ENCODE data around the gene ANO4. TPM values are rescaled to one million over a fixed set of nuclear protein-coding genes. Genes with fewer than 3 reads are reported as not detected.

The ANO4 gene
- total RNA-seq, 1 donor from 2014 or later: 0.74 TPM

DNA sequence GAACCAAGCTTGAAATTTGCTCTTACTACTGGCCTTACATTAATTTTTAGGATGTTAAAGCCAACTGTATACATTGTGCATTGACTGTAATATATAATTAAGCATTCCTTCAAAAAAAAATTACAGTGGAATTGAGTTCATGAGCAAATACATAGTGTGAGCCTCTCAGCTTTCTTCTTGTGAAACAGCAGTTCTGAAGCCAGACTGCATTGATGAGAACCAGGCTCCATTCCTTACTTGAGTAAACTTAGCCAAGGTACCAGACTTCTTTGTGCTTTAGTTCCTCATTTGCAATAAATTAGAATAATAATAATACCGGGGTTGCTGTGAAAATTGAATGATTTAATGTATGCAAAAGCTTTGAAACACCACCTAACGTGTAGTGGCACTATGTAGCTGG, 169.5 kb downstream of the ANO4 start:
- intact Hi-C loops (cut with DNase I): no loop called here
- TF ChIP-seq, protein P1, sequence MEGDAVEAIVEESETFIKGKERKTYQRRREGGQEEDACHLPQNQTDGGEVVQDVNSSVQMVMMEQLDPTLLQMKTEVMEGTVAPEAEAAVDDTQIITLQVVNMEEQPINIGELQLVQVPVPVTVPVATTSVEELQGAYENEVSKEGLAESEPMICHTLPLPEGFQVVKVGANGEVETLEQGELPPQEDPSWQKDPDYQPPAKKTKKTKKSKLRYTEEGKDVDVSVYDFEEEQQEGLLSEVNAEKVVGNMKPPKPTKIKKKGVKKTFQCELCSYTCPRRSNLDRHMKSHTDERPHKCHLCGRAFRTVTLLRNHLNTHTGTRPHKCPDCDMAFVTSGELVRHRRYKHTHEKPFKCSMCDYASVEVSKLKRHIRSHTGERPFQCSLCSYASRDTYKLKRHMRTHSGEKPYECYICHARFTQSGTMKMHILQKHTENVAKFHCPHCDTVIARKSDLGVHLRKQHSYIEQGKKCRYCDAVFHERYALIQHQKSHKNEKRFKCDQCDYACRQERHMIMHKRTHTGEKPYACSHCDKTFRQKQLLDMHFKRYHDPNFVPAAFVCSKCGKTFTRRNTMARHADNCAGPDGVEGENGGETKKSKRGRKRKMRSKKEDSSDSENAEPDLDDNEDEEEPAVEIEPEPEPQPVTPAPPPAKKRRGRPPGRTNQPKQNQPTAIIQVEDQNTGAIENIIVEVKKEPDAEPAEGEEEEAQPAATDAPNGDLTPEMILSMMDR (IDR thresholded peaks at IDR 0.05): no peak
- TF ChIP-seq POLR2AphosphoS5 (IDR thresholded peaks at IDR 0.05; ENCODE audit: insufficient read depth in 1 of 2, low read depth in 1 of 2) (no peak), POLR2A (IDR thresholded peaks at IDR 0.05) (no peak)
- H3K36me3 ChIP-seq: no peaks in the 10 kb centered on the region

DNA sequence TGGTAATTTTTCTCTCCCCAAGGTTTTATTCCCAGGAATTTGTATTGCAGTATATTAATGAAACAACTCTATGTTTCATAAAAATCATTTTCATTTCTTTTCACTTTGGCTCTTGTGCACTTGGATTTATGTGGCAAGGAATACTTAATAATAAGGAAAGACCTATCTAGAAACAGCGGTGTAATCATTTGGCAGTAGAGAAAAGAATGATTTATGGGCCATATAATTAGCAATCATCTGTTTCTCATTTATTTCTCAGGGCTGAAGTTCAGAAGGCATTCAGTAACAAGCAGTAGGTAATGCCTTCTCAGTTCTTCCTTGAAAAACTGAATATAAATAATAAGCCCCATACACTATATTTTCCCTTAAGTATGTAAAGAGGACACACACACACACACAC, 172.6 kb downstream of the ANO4 start:
- DNase-seq (ENCODE audit: extremely low spot score in 2 of 2): no peak
- TF ChIP-seq POLR2A (IDR thresholded peaks at IDR 0.05) (no peak), POLR2AphosphoS5 (IDR thresholded peaks at IDR 0.05; ENCODE audit: insufficient read depth in 1 of 2, low read depth in 1 of 2) (no peak)
- TF ChIP-seq, protein P1 (IDR thresholded peaks at IDR 0.05): no peak
- Histone ChIP-seq H3K4me3 (no peak overlapping the region), H3K36me3 (no peaks in the 10 kb centered on the region), H3K27me3 (no peaks in the 10 kb centered on the region), H3K4me1 (no peaks in the 10 kb centered on the region), H3K27ac (no peak overlapping the region), H3K9me3 (no peaks in the 10 kb centered on the region)
- intact Hi-C loops (cut with DNase I): no loop called here

More for the DNA sequence above, 169.5 kb downstream of the ANO4 start:
- no peak overlapping the region for H3K27ac ChIP-seq
- no peaks in the 10 kb centered on the region for H3K27me3 ChIP-seq
- no peaks in the 10 kb centered on the region for H3K9me3 ChIP-seq
- no peak overlapping the region for H3K4me3 ChIP-seq
- H3K4me1 ChIP-seq: no peaks in the 10 kb centered on the region
- no peak for DNase-seq (ENCODE audit: extremely low spot score in 2 of 2)

DNA sequence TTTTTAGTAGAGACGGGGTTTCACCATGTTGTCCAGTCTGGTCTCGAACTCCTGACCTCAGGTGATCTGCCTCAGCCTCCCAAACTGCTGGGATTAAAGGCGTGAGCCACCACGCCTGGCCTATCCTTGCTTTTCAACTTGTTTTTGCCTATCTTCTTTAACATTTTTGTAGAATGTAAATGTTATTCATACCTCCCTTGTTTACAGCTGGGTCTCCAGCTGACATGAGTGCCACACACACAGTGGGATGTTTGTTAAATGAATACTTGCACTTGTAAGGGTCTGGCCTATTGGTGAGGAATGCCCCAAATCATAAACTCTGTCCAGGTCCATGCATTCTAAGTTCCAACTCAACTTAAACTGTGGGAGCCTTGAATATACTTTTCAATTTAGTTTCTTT, 176.3 kb downstream of the ANO4 start:
- Histone ChIP-seq H3K27me3 (no peaks in the 10 kb centered on the region), H3K4me1 (no peaks in the 10 kb centered on the region), H3K36me3 (no peaks in the 10 kb centered on the region), H3K9me3 (no peaks in the 10 kb centered on the region), H3K4me3 (no peak overlapping the region), H3K27ac (no peak overlapping the region)
- intact Hi-C loops (cut with DNase I): no loop called here
- no peak for DNase-seq (ENCODE audit: extremely low spot score in 2 of 2)
- TF ChIP-seq, protein P1 (IDR thresholded peaks at IDR 0.05): no peak
- TF ChIP-seq POLR2AphosphoS5 (IDR thresholded peaks at IDR 0.05; ENCODE audit: insufficient read depth in 1 of 2, low read depth in 1 of 2): no peak
- no peak for TF ChIP-seq POLR2A (IDR thresholded peaks at IDR 0.05)

DNA sequence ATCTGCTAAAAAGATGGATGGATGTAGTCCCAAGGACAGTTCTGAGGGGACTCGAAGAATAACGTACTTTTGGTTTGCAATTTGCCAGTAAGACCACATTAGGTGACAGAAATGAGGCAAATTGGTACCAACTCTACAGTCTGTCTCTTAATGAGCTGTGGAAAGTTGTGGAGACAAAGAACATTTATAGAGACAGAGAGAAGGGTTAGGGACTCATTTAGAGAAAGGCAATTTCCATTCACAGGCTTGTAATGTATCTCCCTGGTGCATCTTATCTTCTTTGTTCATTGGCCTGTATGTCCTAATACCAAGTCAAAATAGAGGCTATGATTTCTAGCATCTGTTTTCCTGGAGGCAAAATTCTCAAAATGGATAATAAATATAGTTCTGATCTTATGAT, 177.5 kb downstream of the ANO4 start:
- no peak for TF ChIP-seq POLR2AphosphoS5 (IDR thresholded peaks at IDR 0.05; ENCODE audit: insufficient read depth in 1 of 2, low read depth in 1 of 2)
- TF ChIP-seq, protein P1 (IDR thresholded peaks at IDR 0.05): no peak
- no peak for TF ChIP-seq POLR2A (IDR thresholded peaks at IDR 0.05)
- Histone ChIP-seq H3K4me1 (no peaks in the 10 kb centered on the region), H3K36me3 (no peaks in the 10 kb centered on the region), H3K27ac (no peak overlapping the region), H3K4me3 (no peak overlapping the region), H3K9me3 (no peaks in the 10 kb centered on the region), H3K27me3 (no peaks in the 10 kb centered on the region)
- intact Hi-C loops (cut with DNase I): no loop called here
- no peak for DNase-seq (ENCODE audit: extremely low spot score in 2 of 2)

DNA sequence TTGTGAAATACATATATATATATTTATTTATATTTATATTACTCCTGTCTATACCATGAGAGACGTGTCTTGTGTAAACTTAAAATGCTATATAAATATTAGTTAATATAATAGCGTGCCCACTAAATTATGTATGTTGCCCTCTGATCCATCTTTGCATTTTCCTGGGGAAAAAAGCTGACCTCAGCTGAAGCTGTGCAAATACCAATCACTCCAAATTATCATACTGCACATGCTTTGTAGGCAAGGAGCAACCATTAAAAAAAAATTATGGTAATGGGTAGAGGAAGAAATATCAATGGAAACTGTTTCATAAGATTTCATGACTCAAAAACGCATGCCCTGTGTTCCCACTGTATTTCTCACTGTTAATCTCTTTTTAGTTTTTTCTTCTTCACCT, 179.8 kb downstream of the ANO4 start:
- Histone ChIP-seq H3K27ac (no peak overlapping the region), H3K9me3 (no peaks in the 10 kb centered on the region), H3K4me1 (no peaks in the 10 kb centered on the region), H3K4me3 (no peak overlapping the region), H3K36me3 (no peaks in the 10 kb centered on the region), H3K27me3 (no peaks in the 10 kb centered on the region)
- DNase-seq (ENCODE audit: extremely low spot score in 2 of 2): no peak
- intact Hi-C loops (cut with DNase I): no loop called here
- TF ChIP-seq POLR2AphosphoS5 (IDR thresholded peaks at IDR 0.05; ENCODE audit: insufficient read depth in 1 of 2, low read depth in 1 of 2): no peak
- TF ChIP-seq POLR2A (IDR thresholded peaks at IDR 0.05): no peak
- TF ChIP-seq, protein P1 (IDR thresholded peaks at IDR 0.05): no peak
